Neuron (in vitro differentiated cells): Measurements from ENCODE around the gene AFF1.

Experiments used
- H2AFZ ChIP-seq: one replicate; pipeline ENCODE4 v1.6.1; 2013; ENCODE audit warnings: low read depth, mild to moderate bottlenecking, inconsistent platforms, low read length, moderate library complexity
- H3K27me3 ChIP-seq: one replicate; pipeline ENCODE4 v1.6.1; 2013; ENCODE audit warnings: low read length; ENCODE audit not compliant: insufficient read depth
- H3K36me3 ChIP-seq: one replicate; pipeline ENCODE4 v1.6.1; 2013; ENCODE audit warnings: low read length; ENCODE audit not compliant: insufficient read depth
- H3K4me1 ChIP-seq: one replicate; pipeline ENCODE4 v1.6.1; 2013; ENCODE audit warnings: low read length; ENCODE audit not compliant: insufficient read depth
- H3K4me3 ChIP-seq: 2 replicates; pipeline ENCODE4 v1.5.1; 2013; ENCODE audit warnings: mild to moderate bottlenecking, low read length, moderate library complexity
- H3K9me3 ChIP-seq: one replicate; pipeline ENCODE4 v1.6.1; 2013; ENCODE audit warnings: low read length

Gene AFF1

GRCh38 chr4:87116231-87116630 lies 181.4 kb downstream of the AFF1 start:
- Histone ChIP-seq H3K36me3 (peaks cover 68% of the 10 kb centered on the region), H3K9me3 (no peaks in the 10 kb centered on the region), H3K4me3 (no peak overlapping the region), H3K27me3 (no peaks in the 10 kb centered on the region), H3K4me1 (no peaks in the 10 kb centered on the region), H2AFZ (no peak overlapping the region)

GRCh38 chr4:87117051-87117731 lies 182.4 kb downstream of the AFF1 start:
- Histone ChIP-seq H3K36me3 (peaks cover 61% of the 10 kb centered on the region), H3K4me3 (no peak overlapping the region), H3K4me1 (no peaks in the 10 kb centered on the region), H2AFZ (no peak overlapping the region), H3K27me3 (no peaks in the 10 kb centered on the region), H3K9me3 (no peaks in the 10 kb centered on the region)

- Histone ChIP-seq H2AFZ (no peak overlapping the region), H3K36me3 (peaks cover 57% of the 10 kb centered on the region), H3K9me3 (no peaks in the 10 kb centered on the region), H3K4me1 (no peaks in the 10 kb centered on the region), H3K27me3 (no peaks in the 10 kb centered on the region), H3K4me3 (no peak overlapping the region)
These were observed 182.9 kb downstream of the AFF1 start for GRCh38 chr4:87117732-87118075.

GRCh38 chr4:87118421-87118820 lies 183.6 kb downstream of the AFF1 start:
- H3K9me3 ChIP-seq: no peaks in the 10 kb centered on the region
- no peak overlapping the region for H3K4me3 ChIP-seq
- no peak overlapping the region for H2AFZ ChIP-seq
- no peaks in the 10 kb centered on the region for H3K4me1 ChIP-seq
- peaks cover 52% of the 10 kb centered on the region for H3K36me3 ChIP-seq
- no peaks in the 10 kb centered on the region for H3K27me3 ChIP-seq

- Histone ChIP-seq H3K36me3 (peaks cover 50% of the 10 kb centered on the region), H3K4me1 (no peaks in the 10 kb centered on the region), H2AFZ (no peak overlapping the region), H3K27me3 (no peaks in the 10 kb centered on the region), H3K9me3 (no peaks in the 10 kb centered on the region), H3K4me3 (no peak overlapping the region)
These were observed 184.0 kb downstream of the AFF1 start for GRCh38 chr4:87118826-87119225.

- Histone ChIP-seq H3K27me3 (no peaks in the 10 kb centered on the region), H2AFZ (no peak overlapping the region), H3K9me3 (no peaks in the 10 kb centered on the region), H3K4me3 (no peak overlapping the region), H3K36me3 (peaks cover 47% of the 10 kb centered on the region), H3K4me1 (no peaks in the 10 kb centered on the region)
These were observed 185.2 kb downstream of the AFF1 start for GRCh38 chr4:87120010-87120409.

GRCh38 chr4:87120411-87121162 lies 185.8 kb downstream of the AFF1 start:
- no peaks in the 10 kb centered on the region for H3K27me3 ChIP-seq
- H3K4me1 ChIP-seq: no peaks in the 10 kb centered on the region
- H3K4me3 ChIP-seq: no peak overlapping the region
- H3K9me3 ChIP-seq: no peaks in the 10 kb centered on the region
- peaks cover 47% of the 10 kb centered on the region for H3K36me3 ChIP-seq
- H2AFZ ChIP-seq: no peak overlapping the region

GRCh38 chr4:87121341-87122065 lies 186.7 kb downstream of the AFF1 start:
- peaks cover 47% of the 10 kb centered on the region for H3K36me3 ChIP-seq
- H3K4me3 ChIP-seq: no peak overlapping the region
- no peaks in the 10 kb centered on the region for H3K27me3 ChIP-seq
- H3K9me3 ChIP-seq: peaks cover 4% of the 10 kb centered on the region
- no peak overlapping the region for H2AFZ ChIP-seq
- no peaks in the 10 kb centered on the region for H3K4me1 ChIP-seq

- Histone ChIP-seq H3K4me3 (no peak overlapping the region), H3K27me3 (no peaks in the 10 kb centered on the region), H3K4me1 (no peaks in the 10 kb centered on the region), H2AFZ (no peak overlapping the region), H3K9me3 (peaks cover 4% of the 10 kb centered on the region), H3K36me3 (peaks cover 47% of the 10 kb centered on the region)
These were observed 187.4 kb downstream of the AFF1 start for GRCh38 chr4:87122252-87122651.

- H2AFZ ChIP-seq: no peak overlapping the region
- no peak overlapping the region for H3K4me3 ChIP-seq
- H3K9me3 ChIP-seq: peaks cover 4% of the 10 kb centered on the region
- H3K27me3 ChIP-seq: no peaks in the 10 kb centered on the region
- H3K36me3 ChIP-seq: peaks cover 48% of the 10 kb centered on the region
- no peaks in the 10 kb centered on the region for H3K4me1 ChIP-seq
These were observed 191.2 kb downstream of the AFF1 start for GRCh38 chr4:87126056-87126455.

- peaks cover 67% of the 10 kb centered on the region for H3K36me3 ChIP-seq
- H3K9me3 ChIP-seq: peaks cover 4% of the 10 kb centered on the region
- no peaks in the 10 kb centered on the region for H3K4me1 ChIP-seq
- no peak overlapping the region for H3K4me3 ChIP-seq
- no peaks in the 10 kb centered on the region for H3K27me3 ChIP-seq
- no peak overlapping the region for H2AFZ ChIP-seq
These were observed 193.3 kb downstream of the AFF1 start for GRCh38 chr4:87128006-87128705.

GRCh38 chr4:87129681-87130080 lies 194.9 kb downstream of the AFF1 start:
- no peak overlapping the region for H3K4me3 ChIP-seq
- H3K27me3 ChIP-seq: no peaks in the 10 kb centered on the region
- H3K36me3 ChIP-seq: peaks cover 77% of the 10 kb centered on the region
- no peaks in the 10 kb centered on the region for H3K4me1 ChIP-seq
- H2AFZ ChIP-seq: no peak overlapping the region
- H3K9me3 ChIP-seq: peaks cover 4% of the 10 kb centered on the region
